ENCODE measurements around the gene LRP11.

Gene LRP11

GRCh38 chr6:149771925-149772324, 92.2 kb downstream of the LRP11 start:
- DNase-seq, result no peak

- no peak for DNase-seq
These were observed 93.0 kb downstream of the LRP11 start for GRCh38 chr6:149771185-149771584.

GRCh38 chr6:149769676-149770075, 94.5 kb downstream of the LRP11 start:
- DNase-seq, result no peak

Data from activated T-cell treated with anti-CD3 and anti-CD28 coated beads, Interleukin-2, amount 50 U/mL, for 1 hour (primary cell).